ENCODE data around the gene GNAO1.

GRCh38 chr16:56197192-56197992, 6.1 kb downstream of the GNAO1 start:
- TF ChIP-seq CTCF (CRISPR knock-in tag; IDR thresholded peaks at IDR 0.05) = no peak
- no peak for TF ChIP-seq NFIB (CRISPR knock-in tag; IDR thresholded peaks at IDR 0.05; ENCODE audit: borderline replicate concordance)
- TF ChIP-seq ZNF143 (CRISPR knock-in tag; IDR thresholded peaks at IDR 0.05) = no peak
- no peak for TF ChIP-seq GMEB1 (CRISPR knock-in tag; IDR thresholded peaks at IDR 0.05; ENCODE audit: borderline replicate concordance)
- no peak for TF ChIP-seq NCOA1 (CRISPR knock-in tag; IDR thresholded peaks at IDR 0.05)
- TF ChIP-seq ZNF777 (CRISPR knock-in tag; IDR thresholded peaks at IDR 0.05) = no peak
- TF ChIP-seq SMAD1 (CRISPR knock-in tag; IDR thresholded peaks at IDR 0.05; ENCODE audit: borderline replicate concordance, low read depth) = no peak
- TF ChIP-seq ELK4 (CRISPR knock-in tag; IDR thresholded peaks at IDR 0.05; ENCODE audit: borderline replicate concordance) = no peak

Measured in HepG2 (cell line).